ENCODE measurements around the gene SLC6A7.

Gene SLC6A7

GRCh38 chr5:150190503-150190979 lies 679 bp downstream of the SLC6A7 start:
- DNase-seq (ENCODE audit: low read depth in 1 of 2, low spot score in 1 of 2): no peak

DNA sequence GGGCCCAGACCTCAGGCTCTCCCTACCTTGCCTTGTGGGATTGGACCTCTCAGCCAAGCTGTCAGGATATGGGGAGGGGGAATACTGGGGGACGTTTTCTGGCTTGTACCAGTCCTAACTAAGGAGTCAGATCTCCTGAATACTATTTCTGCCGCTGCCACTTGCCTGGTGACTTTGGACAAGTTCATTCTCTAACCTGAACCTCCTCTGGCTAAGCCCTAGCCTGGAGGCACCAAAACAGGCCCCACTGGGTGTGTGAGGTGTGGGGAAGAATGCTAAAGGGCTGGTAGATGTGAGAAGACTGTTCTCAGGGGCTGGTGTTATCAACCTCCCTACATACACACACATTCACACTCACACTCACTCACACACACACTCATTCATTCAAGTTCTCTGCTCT lies 1.1 kb downstream of the SLC6A7 start:
- no peak for DNase-seq (ENCODE audit: low read depth in 1 of 2, low spot score in 1 of 2)

GRCh38 chr5:150192462-150192861 lies 2.6 kb downstream of the SLC6A7 start:
- no peak for DNase-seq (ENCODE audit: low read depth in 1 of 2, low spot score in 1 of 2)

DNA sequence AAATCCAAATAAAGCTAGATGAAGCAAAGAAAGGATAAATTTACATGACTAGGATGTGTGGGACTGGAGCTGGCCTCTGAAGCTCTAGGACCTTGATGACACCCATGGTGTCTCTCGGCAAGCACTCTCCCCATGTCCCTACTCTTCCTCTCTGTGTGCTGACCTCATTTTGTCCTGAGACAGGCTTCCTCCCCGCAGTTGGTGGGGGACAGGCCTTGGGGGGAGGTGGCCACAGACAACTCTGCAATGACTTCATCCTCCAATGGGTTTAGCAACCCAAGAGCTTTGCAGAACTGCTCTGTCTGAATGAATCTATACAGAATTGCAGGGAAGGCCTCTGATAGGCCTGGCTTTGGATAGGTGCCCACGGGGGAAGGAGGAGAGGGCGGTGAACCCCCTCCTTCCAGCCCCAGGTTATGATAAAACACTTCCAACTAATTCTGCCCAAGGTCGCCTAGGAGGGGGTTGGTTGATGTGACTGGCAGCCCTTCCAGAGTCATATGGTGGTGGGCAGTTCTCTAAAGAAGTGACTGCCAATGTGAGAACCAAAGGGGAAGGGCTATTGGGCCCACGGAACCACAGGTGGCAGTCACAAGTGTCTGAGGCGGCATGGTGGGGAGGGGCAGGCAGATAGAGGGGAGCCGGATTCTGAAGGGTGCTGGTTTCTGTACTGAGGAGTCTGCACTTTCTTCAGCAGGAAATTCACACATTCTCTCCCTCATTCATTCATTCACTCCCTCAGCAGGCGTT lies 6.0 kb downstream of the SLC6A7 start:
- no peak for DNase-seq (ENCODE audit: low read depth in 1 of 2, low spot score in 1 of 2)

- DNase-seq (ENCODE audit: low read depth in 1 of 2, low spot score in 1 of 2): no peak
Observed at GRCh38 chr5:150196514-150196913, 6.7 kb downstream of the SLC6A7 start.

DNA sequence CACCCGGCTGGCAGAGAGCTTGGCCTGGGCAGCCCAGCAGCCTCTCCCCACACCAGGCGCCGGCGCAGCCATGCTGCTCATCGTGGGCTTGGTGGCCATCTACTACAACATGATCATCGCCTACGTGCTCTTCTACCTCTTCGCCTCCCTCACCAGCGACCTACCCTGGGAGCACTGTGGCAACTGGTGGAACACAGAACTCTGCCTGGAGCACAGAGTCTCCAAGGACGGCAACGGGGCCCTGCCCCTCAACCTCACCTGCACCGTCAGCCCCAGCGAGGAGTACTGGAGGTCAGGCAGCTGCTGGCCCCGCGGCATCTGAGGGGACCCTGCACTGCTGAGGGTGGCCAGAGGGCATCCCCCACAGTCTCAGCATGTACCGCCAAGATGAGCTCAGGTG lies 7.1 kb downstream of the SLC6A7 start:
- DNase-seq (ENCODE audit: low read depth in 1 of 2, low spot score in 1 of 2): no peak

GRCh38 chr5:150197476-150197875 lies 7.6 kb downstream of the SLC6A7 start:
- DNase-seq (ENCODE audit: low read depth in 1 of 2, low spot score in 1 of 2): no peak

GRCh38 chr5:150202501-150202900 lies 12.6 kb downstream of the SLC6A7 start:
- DNase-seq (ENCODE audit: low read depth in 1 of 2, low spot score in 1 of 2): no peak

DNA sequence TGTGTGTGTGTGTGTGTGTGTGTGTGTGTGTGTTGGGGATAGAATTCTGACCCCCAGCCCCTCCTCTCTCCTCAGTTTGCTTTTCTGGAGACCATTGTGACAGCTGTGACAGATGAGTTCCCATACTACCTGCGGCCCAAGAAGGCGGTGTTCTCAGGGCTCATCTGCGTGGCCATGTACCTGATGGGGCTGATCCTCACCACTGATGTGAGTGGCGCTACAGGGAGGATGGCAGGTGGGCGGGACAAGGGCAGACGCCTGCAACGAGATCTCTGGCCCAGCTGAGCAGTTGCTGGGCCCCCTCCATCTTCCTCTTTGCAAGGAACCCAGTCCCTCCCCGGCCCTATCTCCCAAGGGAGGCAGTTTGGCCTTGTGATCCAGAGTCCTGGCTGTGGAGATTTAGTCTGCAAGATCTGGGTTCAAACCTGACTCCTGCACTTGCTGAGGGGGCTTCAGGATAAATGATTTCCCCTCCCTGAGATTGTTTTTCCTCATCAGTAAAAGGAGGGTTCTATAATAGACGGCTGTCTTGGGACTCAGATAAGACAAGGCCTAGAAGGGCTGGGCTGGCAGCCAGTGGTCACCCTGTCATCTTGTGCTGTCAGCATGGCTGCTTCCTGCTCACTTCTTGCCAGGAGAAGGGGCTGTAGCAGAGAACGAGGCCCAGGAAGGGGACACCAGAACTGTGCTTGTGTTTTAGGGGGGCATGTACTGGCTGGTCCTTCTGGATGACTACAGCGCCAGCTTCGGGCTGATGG lies 14.1 kb downstream of the SLC6A7 start:
- no peak for DNase-seq (ENCODE audit: low read depth in 1 of 2, low spot score in 1 of 2)

DNA sequence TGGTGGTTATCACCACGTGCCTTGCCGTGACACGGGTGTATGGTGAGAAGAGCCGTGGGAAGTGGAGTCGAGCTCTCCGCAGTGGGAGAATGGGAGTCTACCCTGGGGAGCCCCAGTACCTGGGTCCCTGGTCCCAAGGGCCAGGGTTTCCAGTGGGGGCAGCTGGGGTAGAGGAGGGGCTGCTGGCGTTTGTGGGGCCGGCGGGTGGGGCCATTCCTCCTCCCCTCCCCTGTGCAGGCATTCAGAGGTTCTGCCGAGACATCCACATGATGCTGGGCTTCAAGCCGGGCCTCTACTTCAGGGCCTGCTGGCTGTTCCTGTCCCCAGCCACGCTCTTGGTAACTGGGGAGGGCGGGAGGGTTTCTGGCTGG lies 14.7 kb downstream of the SLC6A7 start:
- DNase-seq (ENCODE audit: low read depth in 1 of 2, low spot score in 1 of 2): no peak

GRCh38 chr5:150206098-150206778 lies 16.4 kb downstream of the SLC6A7 start:
- DNase-seq (ENCODE audit: low read depth in 1 of 2, low spot score in 1 of 2): no peak

DNA sequence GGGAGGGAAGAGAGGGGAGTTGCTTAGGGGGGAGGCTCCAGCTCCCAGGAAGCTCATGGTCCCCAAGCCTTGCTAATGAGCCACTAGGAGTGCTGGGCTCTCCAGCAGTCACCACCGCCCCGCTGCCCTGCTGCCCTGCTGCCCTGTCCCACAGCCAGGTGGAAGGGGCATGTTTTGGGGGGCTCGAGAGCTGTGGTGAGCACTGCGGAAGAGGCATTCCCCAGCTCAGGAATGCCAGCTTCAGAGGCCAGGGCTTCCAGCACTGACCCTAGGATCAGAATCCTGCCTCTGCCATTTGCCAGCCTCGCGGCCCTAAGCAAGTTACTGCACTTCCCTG lies 16.9 kb downstream of the SLC6A7 start:
- DNase-seq (ENCODE audit: low read depth in 1 of 2, low spot score in 1 of 2): no peak

DNA sequence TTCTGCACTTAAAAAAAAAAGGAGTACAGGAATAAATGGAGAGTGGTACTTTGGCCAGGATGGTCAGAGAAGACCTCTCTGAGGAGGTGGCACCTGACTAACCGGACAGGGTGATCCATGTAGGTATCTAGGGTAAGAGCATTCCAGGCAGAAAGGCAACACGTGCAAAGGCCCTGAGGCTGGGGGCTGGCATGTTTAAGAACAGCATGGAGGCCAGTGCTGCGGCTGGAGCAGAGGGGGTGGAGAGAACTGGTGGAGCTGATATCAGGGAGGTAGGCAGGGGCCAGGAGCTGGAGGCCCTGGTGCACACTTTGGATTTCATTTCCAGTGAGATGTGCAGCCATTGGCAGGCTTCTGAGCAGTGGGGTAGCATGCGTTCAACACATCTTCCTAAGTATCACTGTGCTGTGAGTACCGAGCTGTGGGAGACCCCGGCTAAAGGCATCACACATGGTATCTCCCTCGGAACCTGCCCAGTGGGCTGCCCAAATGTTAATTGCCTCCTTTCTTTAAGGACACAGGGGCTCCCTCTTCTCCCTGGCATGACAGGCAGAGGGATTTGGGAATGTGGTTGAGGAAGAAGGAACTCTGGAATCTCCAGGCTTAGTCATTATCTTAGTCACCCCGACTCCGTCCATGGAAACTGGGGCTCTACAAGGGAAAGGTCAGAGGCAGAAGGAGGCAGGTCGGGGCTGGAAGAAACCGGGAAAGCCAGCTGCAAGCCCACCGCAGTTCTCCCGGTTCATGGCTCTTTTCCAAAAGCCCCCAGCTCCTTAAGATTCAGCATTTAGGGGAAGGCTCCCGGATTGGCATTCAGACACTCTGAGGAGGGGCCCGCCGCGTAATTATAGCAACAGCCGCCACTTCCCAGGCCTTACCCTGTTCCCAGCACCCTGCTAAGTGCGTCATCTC lies 18.6 kb downstream of the SLC6A7 start:
- DNase-seq (ENCODE audit: low read depth in 1 of 2, low spot score in 1 of 2): no peak

GRCh38 chr5:150209099-150209635 lies 19.3 kb downstream of the SLC6A7 start:
- no peak for DNase-seq (ENCODE audit: low read depth in 1 of 2, low spot score in 1 of 2)

- no peak for DNase-seq (ENCODE audit: low read depth in 1 of 2, low spot score in 1 of 2)
Observed at GRCh38 chr5:150210644-150211043, 20.8 kb downstream of the SLC6A7 start.

DNA sequence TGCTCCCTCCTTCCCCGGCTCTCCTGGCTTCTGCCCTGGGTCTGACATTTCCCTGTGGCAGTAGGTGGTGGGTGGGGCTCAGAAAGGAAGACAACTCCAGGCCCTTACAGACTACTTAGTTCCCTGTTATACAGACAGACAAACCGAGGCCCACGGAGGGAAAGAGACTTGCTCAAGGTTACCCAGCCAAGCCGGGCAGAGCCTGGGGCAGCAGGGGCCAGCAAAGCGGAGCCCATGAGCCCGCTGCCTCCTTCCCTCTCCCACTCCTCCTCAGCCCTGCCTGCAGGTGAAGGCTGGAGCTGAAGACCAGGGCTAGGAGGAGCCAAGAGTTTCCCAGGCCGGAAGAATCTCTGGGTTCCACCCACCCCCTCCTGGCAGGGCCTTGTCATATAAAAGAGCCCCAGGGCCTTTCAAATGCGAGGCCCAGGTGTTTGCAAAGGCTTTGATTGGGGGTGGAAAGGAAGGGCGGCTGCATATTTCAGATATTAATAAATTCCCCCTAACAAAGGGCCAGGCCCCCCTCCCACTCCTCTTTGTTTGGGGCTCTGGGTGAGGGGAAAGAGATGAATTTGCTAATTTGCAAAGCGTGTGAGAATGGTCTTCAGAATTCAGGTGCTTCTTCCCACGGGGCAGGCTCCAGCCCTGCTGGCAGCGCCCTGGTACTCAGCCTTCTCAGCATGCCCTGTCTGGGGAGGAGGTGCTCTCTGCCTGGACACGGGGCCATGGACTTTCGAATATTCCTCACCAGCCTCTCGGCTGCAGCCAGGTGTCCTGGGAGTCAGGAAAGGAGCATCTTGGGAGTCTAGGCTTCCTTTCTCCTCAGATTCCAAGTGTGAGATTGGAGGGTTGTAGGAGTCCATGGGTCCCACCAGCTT lies 21.5 kb downstream of the SLC6A7 start:
- DNase-seq (ENCODE audit: low read depth in 1 of 2, low spot score in 1 of 2): no peak

DNA sequence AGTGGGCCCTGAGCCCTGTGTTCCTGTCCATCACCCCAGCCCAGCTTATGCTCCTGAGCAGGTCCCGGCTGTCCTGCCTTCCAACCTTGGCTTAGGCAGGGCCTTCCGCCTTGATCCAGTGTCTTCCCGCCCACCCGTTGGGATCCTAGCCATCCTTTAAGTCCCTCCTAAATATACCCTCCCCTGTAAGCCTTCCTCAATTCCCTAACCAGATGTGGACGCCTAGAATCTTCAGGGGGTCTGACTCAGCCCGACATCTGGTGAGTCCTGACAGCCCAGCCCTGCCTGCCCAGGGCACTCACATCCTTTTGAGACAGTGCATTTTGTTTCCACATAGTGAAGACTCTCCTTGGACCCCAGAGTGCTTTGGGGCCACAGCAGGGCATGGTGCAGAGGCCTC lies 23.7 kb downstream of the SLC6A7 start:
- DNase-seq (ENCODE audit: low read depth in 1 of 2, low spot score in 1 of 2): no peak

GRCh38 chr5:150214289-150214688 lies 24.4 kb downstream of the SLC6A7 start:
- no peak for DNase-seq (ENCODE audit: low read depth in 1 of 2, low spot score in 1 of 2)

GRCh38 chr5:150215979-150216944 lies 26.4 kb downstream of the SLC6A7 start:
- no peak for DNase-seq (ENCODE audit: low read depth in 1 of 2, low spot score in 1 of 2)

All from activated T-helper 1 cell treated with anti-CD3 and anti-CD28 coated beads, Interleukin-2, amount 50 U/mL, for 16 hours (primary cell).